Omental fat pad (tissue), 4 donors: ENCODE data around the gene HOXA9. TPM values are rescaled to one million over a fixed set of nuclear protein-coding genes. Genes with fewer than 3 reads are reported as not detected.

Experiments
- ATAC-seq: fragments of 150-250 bp; one replicate; pipeline ENCODE4 v1.9.1; 2016; ENCODE audit warnings: mild to moderate bottlenecking, moderate library complexity; ENCODE audit not compliant: low FRiP score
- DNase-seq: peaks from one replicate; pipeline ENCODE4 v3.0.0-alpha.2; 2019; ENCODE audit warnings: low spot score
- total RNA-seq, 4 donors: library from RNA; depleted of rRNA; stranded (reverse); fragments of >200 nt; gene quantifications; one replicate each; pipeline ENCODE4 v1.1.0, GENCODE V29; 2016
- TF ChIP-seq, protein P1 (sequence below), 3 donors: fragments of 450-650 bp; IDR thresholded peaks; one replicate each; pipeline ENCODE4 v1.5.1; 2016 to 2017; ENCODE audit warnings: antibody characterized with exemption in 3 of 3, mild to moderate bottlenecking in 3 of 3, moderate library complexity in 2 of 3

Gene HOXA9
- total RNA-seq, 4 donors from 2014 or later = 0.19 to 2.4 (median 1.0) TPM; not detected in 1

DNA sequence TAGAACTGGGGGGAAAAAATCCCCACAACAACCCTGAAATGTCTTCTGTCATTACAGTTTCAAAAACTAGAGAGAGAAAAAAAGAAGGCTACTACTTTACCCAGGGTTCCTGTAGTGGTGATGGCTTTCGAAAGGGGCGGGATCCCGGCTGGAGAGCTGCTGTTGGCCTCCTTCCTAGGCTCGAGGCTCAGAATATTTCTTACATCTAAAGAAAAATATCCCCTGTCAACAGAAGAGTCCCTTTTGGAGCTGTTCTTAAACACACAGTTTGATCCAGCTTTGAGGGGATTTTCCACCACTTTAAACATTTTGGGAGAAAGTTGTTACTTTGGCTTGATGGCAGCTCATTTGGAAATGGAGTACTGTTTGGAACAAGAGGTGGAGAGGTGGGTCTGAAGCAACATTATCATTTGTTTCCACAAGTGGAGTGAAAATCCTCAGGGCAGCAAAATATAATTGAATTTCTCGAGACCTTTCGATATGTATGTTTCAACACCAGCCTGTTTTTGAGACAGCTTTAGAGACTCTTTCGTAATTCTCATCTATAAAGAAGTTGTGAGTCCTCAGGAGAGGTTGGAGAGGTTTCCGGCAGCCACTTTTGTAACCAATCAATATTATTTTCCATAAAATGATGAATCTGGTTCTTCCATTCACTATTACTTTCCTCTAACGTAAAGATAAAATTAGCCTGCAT is 29.5 kb upstream of the HOXA9 start:
- DNase-seq = no peak
- TF ChIP-seq, protein P1, sequence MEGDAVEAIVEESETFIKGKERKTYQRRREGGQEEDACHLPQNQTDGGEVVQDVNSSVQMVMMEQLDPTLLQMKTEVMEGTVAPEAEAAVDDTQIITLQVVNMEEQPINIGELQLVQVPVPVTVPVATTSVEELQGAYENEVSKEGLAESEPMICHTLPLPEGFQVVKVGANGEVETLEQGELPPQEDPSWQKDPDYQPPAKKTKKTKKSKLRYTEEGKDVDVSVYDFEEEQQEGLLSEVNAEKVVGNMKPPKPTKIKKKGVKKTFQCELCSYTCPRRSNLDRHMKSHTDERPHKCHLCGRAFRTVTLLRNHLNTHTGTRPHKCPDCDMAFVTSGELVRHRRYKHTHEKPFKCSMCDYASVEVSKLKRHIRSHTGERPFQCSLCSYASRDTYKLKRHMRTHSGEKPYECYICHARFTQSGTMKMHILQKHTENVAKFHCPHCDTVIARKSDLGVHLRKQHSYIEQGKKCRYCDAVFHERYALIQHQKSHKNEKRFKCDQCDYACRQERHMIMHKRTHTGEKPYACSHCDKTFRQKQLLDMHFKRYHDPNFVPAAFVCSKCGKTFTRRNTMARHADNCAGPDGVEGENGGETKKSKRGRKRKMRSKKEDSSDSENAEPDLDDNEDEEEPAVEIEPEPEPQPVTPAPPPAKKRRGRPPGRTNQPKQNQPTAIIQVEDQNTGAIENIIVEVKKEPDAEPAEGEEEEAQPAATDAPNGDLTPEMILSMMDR (IDR thresholded peaks at IDR 0.05) = no peak
- ATAC-seq = no peak

DNA sequence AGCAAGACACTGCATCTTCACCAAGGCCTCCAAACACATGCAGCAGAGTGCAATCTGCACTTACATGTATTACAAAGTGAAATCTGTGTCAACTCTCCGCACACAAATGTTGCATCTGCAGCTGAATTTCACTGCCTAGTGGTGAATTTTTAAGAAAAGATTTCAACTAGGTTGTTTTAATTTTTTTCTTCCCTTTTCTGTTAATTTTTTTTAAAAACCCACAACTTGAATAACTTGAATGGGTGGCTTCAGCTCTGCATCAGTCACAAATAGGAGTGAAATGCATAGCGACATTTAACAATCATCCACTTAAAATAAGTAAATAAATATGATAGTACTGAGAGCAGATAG is 28.6 kb upstream of the HOXA9 start:
- TF ChIP-seq, protein P1 (IDR thresholded peaks at IDR 0.05) = no peak

DNA sequence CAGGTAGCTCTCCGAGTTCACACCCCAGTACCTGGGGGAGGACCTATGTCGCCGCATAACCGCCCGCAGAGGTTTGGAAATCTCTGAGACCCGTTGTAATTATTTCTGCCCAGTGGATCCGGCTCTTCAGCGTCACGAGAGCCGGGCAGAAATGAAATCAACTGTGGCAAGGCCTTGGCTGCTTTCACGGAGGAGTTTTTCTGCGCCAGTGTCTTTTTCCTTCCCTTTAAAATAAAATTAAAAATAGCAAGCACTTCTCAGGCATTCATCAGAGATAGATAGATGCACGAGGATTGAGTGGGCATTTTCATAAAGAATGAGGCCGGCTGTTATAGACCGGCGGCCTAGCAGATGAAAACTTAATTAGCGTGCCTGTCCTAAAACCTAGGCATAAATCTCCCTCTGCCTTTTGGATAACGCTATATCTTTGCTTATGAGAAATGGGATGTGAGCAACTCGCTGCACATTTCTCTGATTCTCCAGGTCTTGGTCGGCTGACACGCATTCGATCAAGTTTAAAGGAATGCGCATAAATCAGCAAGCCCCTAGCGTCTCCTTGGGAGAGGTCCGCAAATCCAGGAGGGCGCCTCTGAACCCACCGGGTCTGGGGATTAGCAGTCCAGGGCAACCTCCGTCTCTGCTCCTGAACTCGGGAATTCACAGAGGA is 28.1 kb upstream of the HOXA9 start:
- TF ChIP-seq, protein P1 (IDR thresholded peaks at IDR 0.05) = no peak
- no peak for DNase-seq
- ATAC-seq = no peak

More for the DNA sequence above, 28.6 kb upstream of the HOXA9 start:
- ATAC-seq = no peak
- no peak for DNase-seq

DNA sequence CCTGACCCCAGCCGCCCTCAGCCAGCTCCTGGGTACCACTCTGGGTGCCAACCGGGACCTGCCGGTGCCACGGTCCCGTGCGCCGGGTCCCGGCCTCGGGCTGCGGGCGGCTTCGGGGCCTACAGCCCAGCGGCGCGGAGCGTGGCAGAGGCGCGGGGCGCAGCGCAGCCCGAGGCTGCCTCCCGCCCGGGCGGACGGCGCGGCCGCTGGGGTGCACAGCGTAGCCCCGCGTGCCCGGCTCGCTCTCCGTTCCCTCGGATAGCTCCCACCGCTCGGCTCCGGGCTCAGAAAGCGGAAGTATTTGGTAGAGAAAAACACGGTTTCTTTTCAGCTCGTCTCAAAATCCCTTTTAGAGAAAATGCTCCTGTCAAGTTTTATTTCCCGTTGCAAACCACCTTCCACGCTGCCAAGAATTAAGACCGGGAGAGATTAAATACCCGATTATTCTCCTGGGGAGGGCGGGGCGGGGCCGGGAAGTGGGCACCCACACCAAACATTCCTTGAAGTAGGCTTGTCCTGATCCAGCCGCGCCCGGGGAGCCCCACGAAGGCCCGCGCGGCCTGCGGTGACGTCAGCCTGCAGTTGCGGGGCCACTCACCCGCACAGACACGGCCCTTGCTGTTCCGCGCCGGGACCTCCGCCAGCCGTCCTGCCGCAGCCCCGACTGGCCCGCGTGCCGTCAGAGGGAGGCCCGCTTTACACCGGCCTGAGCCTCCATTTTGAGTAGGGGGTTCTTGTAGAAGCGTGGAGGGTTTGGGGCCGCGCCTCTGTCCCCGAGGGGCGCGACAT is 27.4 kb upstream of the HOXA9 start:
- TF ChIP-seq, protein P1 (IDR thresholded peaks at IDR 0.05) = no peak
- ATAC-seq (peak; percentile 52), DNase-seq (no peak)

DNA sequence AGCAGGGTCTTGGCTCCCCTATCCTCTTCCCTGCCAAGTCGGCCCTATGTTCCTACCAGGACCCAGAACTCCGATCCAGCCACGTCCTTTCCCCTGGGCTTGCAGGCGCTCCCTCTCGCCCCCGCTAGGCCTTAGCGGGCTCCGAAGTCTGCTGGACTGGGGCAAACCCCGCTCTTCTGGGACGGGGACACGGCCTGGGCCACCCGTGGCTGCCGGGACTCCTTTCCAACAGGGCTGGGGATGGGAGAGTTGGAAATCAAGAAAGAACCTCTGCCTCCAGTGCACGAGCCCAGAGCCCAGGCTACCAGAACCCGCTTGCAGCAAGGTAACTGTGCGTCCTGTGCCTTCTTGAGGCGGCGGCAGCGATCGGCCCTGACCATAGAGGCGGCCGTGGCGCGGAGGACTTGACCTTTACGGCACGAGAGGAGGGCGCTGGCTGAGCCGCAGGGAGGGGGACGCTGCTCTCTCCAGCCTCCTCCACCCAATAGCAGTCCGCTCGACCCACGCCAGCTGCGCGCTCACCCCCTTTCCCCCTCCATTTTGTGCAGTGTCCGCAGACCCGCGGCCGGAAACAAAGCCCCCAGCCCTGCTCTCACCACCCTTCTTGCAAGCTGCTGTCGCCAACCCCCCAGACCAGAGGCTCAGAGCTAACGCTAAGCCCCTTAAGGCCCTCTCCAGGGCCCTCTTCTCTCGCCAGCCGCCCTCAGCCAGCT is 26.7 kb upstream of the HOXA9 start:
- no peak for ATAC-seq
- TF ChIP-seq, protein P1 (IDR thresholded peaks at IDR 0.05) = no peak
- no peak for DNase-seq

DNA sequence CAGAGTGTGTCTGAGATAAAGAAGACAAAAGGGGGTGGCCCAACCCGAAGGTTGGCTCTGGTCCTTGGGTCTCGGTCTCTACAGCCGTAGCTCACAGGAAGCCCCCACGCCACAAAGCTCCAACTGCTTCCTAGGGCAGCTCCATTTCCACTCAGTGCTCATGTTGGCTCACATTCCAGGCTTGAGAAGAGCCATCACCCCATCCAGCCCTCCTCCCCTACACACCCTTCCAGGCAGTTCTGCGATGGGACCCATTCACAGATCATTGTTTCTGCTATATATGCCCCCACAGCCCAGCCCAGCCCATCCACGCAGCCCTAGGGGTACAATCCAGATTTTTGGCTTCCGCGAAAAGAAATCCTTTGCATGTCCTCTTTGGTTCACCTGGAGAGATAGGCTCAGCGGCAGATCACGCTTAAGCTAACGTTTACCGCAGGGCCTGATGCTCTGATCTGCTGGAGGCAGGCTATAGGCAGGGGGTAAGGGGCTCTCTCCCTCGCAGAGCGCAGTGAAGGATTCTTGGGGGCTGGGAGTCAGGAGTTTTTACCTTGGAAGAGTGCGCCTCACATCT is 25.9 kb upstream of the HOXA9 start:
- DNase-seq (peak; percentile 14), ATAC-seq (no peak)
- TF ChIP-seq, protein P1 (IDR thresholded peaks at IDR 0.05) = no peak
